GM12873 (cell line): ENCODE measurements around the gene DEXI.

ENCODE experiments used
- TF ChIP-seq, protein P1 (sequence below): IDR thresholded peaks from 2 replicates; pipeline ENCODE4 v1.5.1; 2012; ENCODE audit warnings: low read depth, mild to moderate bottlenecking, moderate library complexity, low read length, control low read depth; ENCODE audit not compliant: insufficient read depth; ENCODE audit errors: missing control alignments

DEXI gene

DNA sequence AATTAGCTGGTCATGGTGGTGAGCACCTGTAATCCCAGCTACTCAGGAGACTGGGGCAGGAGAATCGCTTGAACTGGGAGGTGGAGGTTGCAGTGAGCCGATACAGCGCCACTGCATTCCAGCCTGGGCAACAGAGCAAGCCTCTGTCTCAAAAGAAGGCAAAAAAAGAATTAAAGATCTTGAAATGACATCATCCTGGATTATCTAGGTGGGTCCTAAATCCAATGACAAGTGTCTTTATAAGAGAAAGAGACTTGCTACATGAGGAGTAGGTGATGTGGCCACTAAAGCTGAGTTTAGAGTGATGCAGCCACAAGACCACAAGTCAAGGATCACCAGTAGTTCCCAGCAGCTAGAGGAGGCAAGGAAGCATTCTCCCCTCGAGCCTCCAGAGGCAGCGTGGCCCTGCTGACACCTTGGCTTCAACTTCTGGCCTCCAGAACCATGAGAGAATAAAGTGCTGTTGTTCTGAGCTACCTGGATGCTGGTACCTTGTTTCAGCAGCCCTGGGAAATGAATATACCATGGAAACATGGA is 49.4 kb downstream of the DEXI start:
- TF ChIP-seq, protein P1, sequence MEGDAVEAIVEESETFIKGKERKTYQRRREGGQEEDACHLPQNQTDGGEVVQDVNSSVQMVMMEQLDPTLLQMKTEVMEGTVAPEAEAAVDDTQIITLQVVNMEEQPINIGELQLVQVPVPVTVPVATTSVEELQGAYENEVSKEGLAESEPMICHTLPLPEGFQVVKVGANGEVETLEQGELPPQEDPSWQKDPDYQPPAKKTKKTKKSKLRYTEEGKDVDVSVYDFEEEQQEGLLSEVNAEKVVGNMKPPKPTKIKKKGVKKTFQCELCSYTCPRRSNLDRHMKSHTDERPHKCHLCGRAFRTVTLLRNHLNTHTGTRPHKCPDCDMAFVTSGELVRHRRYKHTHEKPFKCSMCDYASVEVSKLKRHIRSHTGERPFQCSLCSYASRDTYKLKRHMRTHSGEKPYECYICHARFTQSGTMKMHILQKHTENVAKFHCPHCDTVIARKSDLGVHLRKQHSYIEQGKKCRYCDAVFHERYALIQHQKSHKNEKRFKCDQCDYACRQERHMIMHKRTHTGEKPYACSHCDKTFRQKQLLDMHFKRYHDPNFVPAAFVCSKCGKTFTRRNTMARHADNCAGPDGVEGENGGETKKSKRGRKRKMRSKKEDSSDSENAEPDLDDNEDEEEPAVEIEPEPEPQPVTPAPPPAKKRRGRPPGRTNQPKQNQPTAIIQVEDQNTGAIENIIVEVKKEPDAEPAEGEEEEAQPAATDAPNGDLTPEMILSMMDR: peak; percentile 39

DNA sequence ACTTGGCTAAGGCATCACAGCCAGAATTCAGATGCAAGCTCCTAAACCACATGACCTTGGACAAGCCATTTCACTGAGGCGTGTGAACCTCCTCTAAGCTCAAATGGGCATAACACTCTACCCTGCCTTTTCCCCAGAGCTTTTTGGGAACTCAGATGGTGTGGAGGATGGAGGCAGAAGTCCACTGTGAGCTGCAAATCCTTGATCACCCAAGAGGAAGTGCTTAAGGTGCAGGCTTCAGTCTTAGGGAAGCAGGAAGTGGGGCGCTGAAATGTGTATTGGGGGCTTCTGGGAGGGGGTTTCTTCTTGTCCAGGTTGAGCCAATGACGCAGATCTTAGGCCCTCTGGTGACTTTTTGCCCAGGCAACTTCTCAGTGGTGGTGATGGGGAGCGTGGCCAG is 52.4 kb downstream of the DEXI start:
- TF ChIP-seq, protein P1: no peak

DNA sequence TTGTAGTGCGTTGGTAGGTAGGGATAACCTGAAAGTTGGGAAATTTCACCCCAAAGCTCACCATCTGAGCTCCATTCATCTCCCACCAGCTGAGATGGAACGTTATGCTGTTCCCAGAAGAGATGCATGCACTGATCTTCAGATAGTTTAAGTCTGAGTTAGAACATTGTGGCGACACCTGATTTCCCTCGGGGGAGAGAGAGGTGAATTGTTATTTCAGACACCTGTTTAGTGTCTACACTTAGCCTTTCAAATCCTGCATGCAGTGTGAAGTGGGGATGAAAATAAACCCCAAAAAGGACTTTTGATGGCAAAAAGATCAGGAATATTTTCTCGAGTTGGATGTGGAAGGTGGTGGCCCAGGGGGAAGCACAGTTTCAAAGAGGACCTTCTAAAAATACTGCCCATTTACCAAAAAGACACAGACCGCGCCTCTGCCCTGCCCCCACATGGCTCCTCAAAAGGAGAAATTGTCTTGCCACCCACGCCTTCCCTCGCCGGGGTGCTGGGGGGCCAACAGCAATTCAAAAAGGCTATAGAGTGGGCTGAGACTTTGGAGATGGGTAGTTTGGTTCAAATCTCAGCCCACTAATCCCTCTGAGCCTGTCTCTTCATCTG is 53.8 kb downstream of the DEXI start:
- TF ChIP-seq, protein P1: no peak

DNA sequence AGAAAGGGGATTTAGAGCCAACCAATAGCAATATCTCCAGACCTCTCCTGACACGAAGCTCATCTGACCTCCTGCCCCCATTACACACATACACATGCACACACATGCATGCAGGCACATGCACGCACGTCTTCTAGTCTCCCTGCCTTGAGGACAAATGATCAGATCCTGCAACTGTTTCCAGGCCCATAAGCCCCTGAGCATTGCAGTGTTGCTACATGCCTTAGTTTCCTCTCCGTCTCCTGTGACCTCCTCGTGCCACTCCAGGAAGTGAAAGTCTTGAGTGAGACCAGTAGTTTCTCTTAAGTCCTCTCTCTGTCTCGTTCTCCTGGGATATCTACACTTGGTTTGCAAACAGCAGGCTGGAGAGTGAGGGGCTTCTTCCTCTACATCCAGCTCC is 57.0 kb downstream of the DEXI start:
- TF ChIP-seq, protein P1: no peak

DNA sequence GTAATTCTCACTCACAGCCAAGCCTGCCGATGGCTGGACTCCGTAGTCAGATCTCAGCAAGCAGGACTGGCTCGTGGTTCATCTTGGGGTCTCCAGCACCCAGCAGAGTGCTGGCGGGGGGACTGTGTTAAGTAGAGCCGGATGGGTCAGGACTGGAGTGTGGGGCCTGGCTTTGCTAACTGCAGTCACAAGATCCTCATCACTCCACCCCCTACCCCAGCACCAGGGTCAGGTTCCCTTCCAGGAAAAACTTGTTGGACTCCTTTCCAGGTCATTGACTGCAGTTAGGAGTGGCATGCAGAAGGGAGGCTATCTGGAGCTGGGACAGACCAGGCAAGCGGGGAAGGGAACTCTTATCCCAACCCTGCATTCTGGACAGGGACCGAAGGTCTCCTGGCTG is 59.3 kb downstream of the DEXI start:
- TF ChIP-seq, protein P1: no peak

DNA sequence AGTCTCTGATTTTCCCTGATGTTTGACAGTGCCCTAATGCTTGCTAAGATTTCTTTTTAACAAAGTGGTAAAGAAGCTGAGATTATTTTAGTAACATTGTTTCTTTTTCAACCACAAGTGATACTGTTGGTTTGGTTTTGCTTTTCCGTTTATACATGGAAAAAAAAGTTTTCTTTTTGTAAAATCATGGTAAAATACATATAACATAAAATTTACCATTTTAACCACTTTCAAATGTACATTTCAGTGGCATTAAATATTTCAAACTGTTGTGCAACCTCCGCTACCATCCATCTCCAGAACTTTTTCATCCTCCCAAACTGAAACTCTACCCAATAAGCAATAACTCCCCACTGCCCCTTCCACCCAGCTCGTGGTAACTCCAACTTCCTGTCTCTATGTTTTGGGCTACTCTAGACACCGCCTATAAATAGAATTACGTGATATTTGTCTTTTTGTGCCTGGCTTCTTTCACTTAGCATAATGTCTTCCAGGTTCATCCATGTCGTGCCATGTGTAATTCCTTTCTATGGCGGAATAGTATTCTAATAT is 60.7 kb downstream of the DEXI start:
- TF ChIP-seq, protein P1: no peak

DNA sequence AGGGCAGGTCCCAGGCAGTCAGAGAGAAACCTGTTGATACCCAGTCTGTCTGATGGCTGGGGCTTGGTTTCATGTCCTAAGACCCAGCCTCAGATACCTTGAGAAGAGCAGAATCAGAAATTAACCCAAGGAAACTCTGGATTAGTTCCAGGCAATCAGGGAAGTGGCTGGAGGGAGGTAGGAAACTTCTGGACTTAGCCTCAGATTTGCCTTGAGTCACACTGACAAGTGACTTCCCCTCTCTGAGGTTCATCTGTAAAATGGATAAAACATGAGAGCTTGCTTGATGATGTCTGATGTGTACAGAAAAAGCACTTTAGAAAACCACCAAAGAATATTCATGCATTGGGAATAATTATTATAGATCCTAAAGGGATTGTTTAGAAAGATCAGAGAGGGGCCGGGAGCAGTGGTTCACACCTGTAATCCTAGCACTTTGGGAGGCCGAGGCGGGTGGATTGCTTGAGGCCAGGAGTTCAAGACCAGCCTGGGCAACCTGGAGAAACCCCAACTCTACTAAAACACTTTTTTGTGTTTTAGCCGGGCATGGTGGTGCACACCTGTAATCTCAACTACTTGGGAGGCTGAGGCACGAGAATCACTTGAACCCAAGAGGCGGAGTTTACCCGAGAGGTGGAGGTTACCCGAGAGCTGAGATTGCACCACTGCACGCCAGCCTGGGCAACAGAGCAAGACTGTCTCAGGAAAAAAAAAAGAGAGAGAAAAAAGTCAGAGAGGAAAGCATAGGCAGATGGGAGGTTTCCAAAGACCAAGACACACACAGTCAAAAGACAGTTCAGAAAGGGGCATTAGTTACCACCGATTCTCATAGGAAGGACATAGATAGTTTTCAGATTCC is 61.4 kb downstream of the DEXI start:
- TF ChIP-seq, protein P1: no peak
